OCI-LY3 (cell line): ENCODE results near the gene TAF1C.

Experiments
- EZH2phosphoT487 ChIP-seq: fragments of 200-600 bp; shearing (Covaris generic); IDR thresholded peaks from 2 replicates; pipeline ENCODE4 v1.6.1; 2018; ENCODE audit warnings: antibody characterized with exemption, mixed run types, low read depth
- TF ChIP-seq, protein P1 (sequence below): fragments of 200-600, 300-600 bp; sonication (generic); IDR thresholded peaks from 2 replicates; pipeline ENCODE4 v1.5.1; 2014; ENCODE audit warnings: antibody characterized with exemption, low read length, low read depth

GRCh38 chr16:84196101-84196500 is 9.2 kb upstream of the TAF1C start:
- TF ChIP-seq, protein P1, sequence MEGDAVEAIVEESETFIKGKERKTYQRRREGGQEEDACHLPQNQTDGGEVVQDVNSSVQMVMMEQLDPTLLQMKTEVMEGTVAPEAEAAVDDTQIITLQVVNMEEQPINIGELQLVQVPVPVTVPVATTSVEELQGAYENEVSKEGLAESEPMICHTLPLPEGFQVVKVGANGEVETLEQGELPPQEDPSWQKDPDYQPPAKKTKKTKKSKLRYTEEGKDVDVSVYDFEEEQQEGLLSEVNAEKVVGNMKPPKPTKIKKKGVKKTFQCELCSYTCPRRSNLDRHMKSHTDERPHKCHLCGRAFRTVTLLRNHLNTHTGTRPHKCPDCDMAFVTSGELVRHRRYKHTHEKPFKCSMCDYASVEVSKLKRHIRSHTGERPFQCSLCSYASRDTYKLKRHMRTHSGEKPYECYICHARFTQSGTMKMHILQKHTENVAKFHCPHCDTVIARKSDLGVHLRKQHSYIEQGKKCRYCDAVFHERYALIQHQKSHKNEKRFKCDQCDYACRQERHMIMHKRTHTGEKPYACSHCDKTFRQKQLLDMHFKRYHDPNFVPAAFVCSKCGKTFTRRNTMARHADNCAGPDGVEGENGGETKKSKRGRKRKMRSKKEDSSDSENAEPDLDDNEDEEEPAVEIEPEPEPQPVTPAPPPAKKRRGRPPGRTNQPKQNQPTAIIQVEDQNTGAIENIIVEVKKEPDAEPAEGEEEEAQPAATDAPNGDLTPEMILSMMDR = no peak
- no peak for TF ChIP-seq EZH2phosphoT487
